ENCODE results near the gene ASCL2. TPM values are rescaled to one million over a fixed set of nuclear protein-coding genes. Genes with fewer than 3 reads are reported as not detected.

ASCL2 gene
- total RNA-seq, 1 experiment from 2014 or later, result not detected

- CTCF ChIA-PET, result interaction anchor here (0.6 to 10.6 kb wide), 5 partner anchors 102 to 706 kb away, joined by 3 to 240 read pairs (median 3); no protein-coding TSS in a partner anchor
- POLR2A ChIA-PET, result no interaction called here
- DNase-seq (ENCODE audit: unreplicated experiment), result no peak
- BruUV-seq (replicated peaks), result no TSS peak
- Mint-ChIP-seq H3K36me3 (ENCODE audit: insufficient read depth, unreplicated experiment) (no peaks in the 10 kb centered on the region), H3K27ac (ENCODE audit: low read depth, unreplicated experiment) (no peak within 1 kb of the TSS), H3K4me3 (ENCODE audit: unreplicated experiment) (no peak within 1 kb of the TSS), H3K9me3 (ENCODE audit: unreplicated experiment) (no peaks in the 10 kb centered on the region), H3K27me3 (ENCODE audit: insufficient read depth, unreplicated experiment) (no peaks in the 10 kb centered on the region), H3K4me1 (ENCODE audit: insufficient read depth, unreplicated experiment) (peaks cover 7% of the 10 kb centered on the region)
- no peak for TF ChIP-seq CTCF (IDR thresholded peaks at IDR 0.05; ENCODE audit: unreplicated experiment)
- intact Hi-C loops (cut with micrococcal nuclease), result no loop called here
These were observed 31.4 kb upstream of the ASCL2 start, which contains the start of the genes C11orf21 and TSPAN32 for GRCh38 chr11:2301631-2302305. TSS of gene C11orf21 (minus strand) at chr11:2301918. CDS start at chr11:2301808, 110 bp downstream. TSS of gene TSPAN32 (plus strand) at chr11:2302013. CDS start at chr11:2302150, 137 bp downstream.

GRCh38 chr11:2300936-2301630 is 30.7 kb upstream of the ASCL2 start:
- CTCF ChIA-PET, result interaction anchor here (0.9 to 10.6 kb wide), 5 partner anchors 101 to 119 kb away, joined by 3 to 240 read pairs (median 61); no protein-coding TSS in a partner anchor
- no peaks in the 10 kb centered on the region for H3K9me3 Mint-ChIP-seq (ENCODE audit: unreplicated experiment)
- H3K4me1 Mint-ChIP-seq (ENCODE audit: insufficient read depth, unreplicated experiment), result peaks cover under 1% of the 10 kb centered on the region
- H3K27ac Mint-ChIP-seq (ENCODE audit: low read depth, unreplicated experiment), result no peak overlapping the region
- no peaks in the 10 kb centered on the region for H3K27me3 Mint-ChIP-seq (ENCODE audit: insufficient read depth, unreplicated experiment)
- H3K36me3 Mint-ChIP-seq (ENCODE audit: insufficient read depth, unreplicated experiment), result no peaks in the 10 kb centered on the region
- BruUV-seq (replicated peaks), result no TSS peak
- intact Hi-C loops (cut with micrococcal nuclease), result no loop called here
- no peak for TF ChIP-seq CTCF (IDR thresholded peaks at IDR 0.05; ENCODE audit: unreplicated experiment)
- POLR2A ChIA-PET, result no interaction called here
- DNase-seq (ENCODE audit: unreplicated experiment), result no peak
- no peak overlapping the region for H3K4me3 Mint-ChIP-seq (ENCODE audit: unreplicated experiment)

GRCh38 chr11:2300290-2300935 is 30.0 kb upstream of the ASCL2 start:
- intact Hi-C loops (cut with micrococcal nuclease), result no loop called here
- ChIA-PET POLR2A (no interaction called here), CTCF (interaction anchor here (0.7 to 10.6 kb wide), 5 partner anchors 92 to 120 kb away, joined by 4 to 240 read pairs (median 33); no protein-coding TSS in a partner anchor)

More at GRCh38 chr11:2300290-2300935, 30.0 kb upstream of the ASCL2 start:
- DNase-seq (ENCODE audit: unreplicated experiment), result no peak
- H3K36me3 Mint-ChIP-seq (ENCODE audit: insufficient read depth, unreplicated experiment), result no peaks in the 10 kb centered on the region
- no peak for TF ChIP-seq CTCF (IDR thresholded peaks at IDR 0.05; ENCODE audit: unreplicated experiment)
- no peaks in the 10 kb centered on the region for H3K9me3 Mint-ChIP-seq (ENCODE audit: unreplicated experiment)
- no TSS peak for BruUV-seq (replicated peaks)
- H3K4me1 Mint-ChIP-seq (ENCODE audit: insufficient read depth, unreplicated experiment), result no peaks in the 10 kb centered on the region
- H3K27ac Mint-ChIP-seq (ENCODE audit: low read depth, unreplicated experiment), result no peak overlapping the region
- H3K27me3 Mint-ChIP-seq (ENCODE audit: insufficient read depth, unreplicated experiment), result no peaks in the 10 kb centered on the region
- H3K4me3 Mint-ChIP-seq (ENCODE audit: unreplicated experiment), result no peak overlapping the region

All from MCF 10A (cell line).